Measurements from ENCODE around the gene RS1. TPM values are rescaled to one million over a fixed set of nuclear protein-coding genes. Genes with fewer than 3 reads are reported as not detected.

RS1 gene
- total RNA-seq, 4 donors from 2014 or later, result not detected

GRCh38 chrX:18702362-18703195 is 30.7 kb upstream of the RS1 start:
- WGBS, 2 donors, result 62 to 72% methylated on average over 12 of the region's 12 CpGs
- DNase-seq (ENCODE audit: low spot score in 2 of 2), result no peak
- no peak overlapping the region for H3K4me3 ChIP-seq
- H3K4me1 ChIP-seq, result no peaks in the 10 kb centered on the region
- H3K27me3 ChIP-seq, result peaks cover 0 to 5% of the 10 kb centered on the region in 2 donors
- H3K36me3 ChIP-seq, result no peaks in the 10 kb centered on the region
- no peaks in the 10 kb centered on the region for H3K9me3 ChIP-seq
- no peak overlapping the region for H3K27ac ChIP-seq
- TF ChIP-seq EP300 (IDR thresholded peaks at IDR 0.05) (no peak), CTCF (IDR thresholded peaks at IDR 0.05) (no peak), POLR2A (IDR thresholded peaks at IDR 0.05) (no peak)

GRCh38 chrX:18701621-18702361 is 29.9 kb upstream of the RS1 start:
- H3K27ac ChIP-seq, result no peak overlapping the region
- TF ChIP-seq CTCF (IDR thresholded peaks at IDR 0.05) (no peak), EP300 (IDR thresholded peaks at IDR 0.05) (no peak), POLR2A (IDR thresholded peaks at IDR 0.05) (no peak)
- no peaks in the 10 kb centered on the region for H3K9me3 ChIP-seq
- H3K4me3 ChIP-seq, result no peak overlapping the region
- H3K4me1 ChIP-seq, result no peaks in the 10 kb centered on the region
- H3K36me3 ChIP-seq, result no peaks in the 10 kb centered on the region
- DNase-seq (ENCODE audit: low spot score in 2 of 2), result peak; percentile 6 to 15
- peaks cover 0 to 5% of the 10 kb centered on the region in 2 donors for H3K27me3 ChIP-seq
- 71 to 74% methylated on average over 5 of the region's 5 CpGs for WGBS, 2 donors

DNA sequence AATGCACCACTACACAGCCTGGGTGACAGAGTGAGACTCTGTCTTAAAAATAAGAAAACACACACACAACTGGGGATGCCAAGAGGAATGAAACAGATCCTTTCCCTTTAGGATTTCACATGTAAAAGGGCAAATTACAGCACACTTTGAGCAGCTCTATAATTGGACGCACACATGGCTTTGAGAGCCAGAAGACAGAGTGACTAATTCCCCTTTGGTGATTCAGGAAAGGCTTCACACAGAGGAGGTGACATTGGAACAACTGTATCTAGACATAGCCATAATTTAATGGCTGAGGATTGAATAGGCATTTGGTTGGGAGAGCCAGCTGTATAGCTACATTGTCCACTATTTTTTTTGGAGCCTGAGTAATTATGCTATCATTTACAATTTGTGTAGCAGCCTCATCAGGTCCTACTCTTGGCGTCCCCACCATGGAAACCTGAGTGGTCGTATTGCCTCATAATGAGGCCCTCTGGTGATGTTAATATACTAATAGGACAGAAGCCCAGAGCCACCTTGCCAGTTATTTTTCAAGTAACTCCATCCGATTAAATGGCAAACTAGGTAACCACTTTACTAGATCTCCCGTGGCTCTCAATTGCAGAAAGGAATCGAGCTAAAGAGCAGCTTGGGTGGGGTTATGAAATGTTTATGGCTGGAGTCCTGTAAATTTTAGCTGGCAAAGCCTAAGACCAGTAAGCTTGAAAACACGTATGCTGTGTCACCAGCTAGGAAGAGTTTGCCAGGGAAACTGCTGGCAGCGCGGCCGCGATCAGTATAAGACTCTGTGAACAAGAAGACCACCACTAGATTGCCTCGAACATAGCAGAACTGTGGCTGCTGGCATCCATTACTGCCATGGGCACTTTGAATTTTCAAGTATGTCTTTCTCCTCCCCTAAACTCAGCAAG is 27.1 kb upstream of the RS1 start:
- no peak for DNase-seq (ENCODE audit: low spot score in 2 of 2)
- H3K36me3 ChIP-seq, result no peaks in the 10 kb centered on the region
- no peak for TF ChIP-seq EP300 (IDR thresholded peaks at IDR 0.05)
- no peak for TF ChIP-seq POLR2A (IDR thresholded peaks at IDR 0.05)
- no peak for TF ChIP-seq CTCF (IDR thresholded peaks at IDR 0.05)
- H3K4me3 ChIP-seq, result no peak overlapping the region
- no peaks in the 10 kb centered on the region for H3K9me3 ChIP-seq
- peaks cover 0 to 5% of the 10 kb centered on the region in 2 donors for H3K27me3 ChIP-seq
- no peak overlapping the region for H3K27ac ChIP-seq
- 84 to 90% methylated on average over 12 of the region's 12 CpGs for WGBS, 2 donors
- H3K4me1 ChIP-seq, result no peaks in the 10 kb centered on the region

- Histone ChIP-seq H3K27ac (no peak overlapping the region), H3K36me3 (no peaks in the 10 kb centered on the region), H3K9me3 (no peaks in the 10 kb centered on the region), H3K4me1 (no peaks in the 10 kb centered on the region), H3K4me3 (no peak overlapping the region), H3K27me3 (peaks cover 0 to 5% of the 10 kb centered on the region in 2 donors)
- WGBS, 2 donors, result 90% methylated on average over 3 of the region's 3 CpGs; no CpG with 5 or more reads in 1 of the 2 donors
- DNase-seq (ENCODE audit: low spot score in 2 of 2), result no peak
- TF ChIP-seq CTCF (IDR thresholded peaks at IDR 0.05) (no peak), POLR2A (IDR thresholded peaks at IDR 0.05) (no peak), EP300 (IDR thresholded peaks at IDR 0.05) (no peak)
Observed at GRCh38 chrX:18696653-18697052, 24.7 kb upstream of the RS1 start.
